Endothelial cell (in vitro differentiated cells): Measurements from ENCODE around the gene VGLL1. TPM values are rescaled to one million over a fixed set of nuclear protein-coding genes. Genes with fewer than 3 reads are reported as not detected.

Source experiments
- DNase-seq: peaks from one replicate; pipeline ENCODE4 v3.0.0; 2021; ENCODE audit warnings: low spot score
- H3K27ac Mint-ChIP-seq: one replicate; pipeline ENCODE4 v1.8.0; 2021; ENCODE audit warnings: mixed read lengths, inconsistent platforms; ENCODE audit not compliant: unreplicated experiment
- H3K27me3 Mint-ChIP-seq: one replicate; pipeline ENCODE4 v1.8.0; 2021; ENCODE audit warnings: mild to moderate bottlenecking, moderate library complexity, mixed read lengths, inconsistent platforms; ENCODE audit not compliant: unreplicated experiment
- H3K36me3 Mint-ChIP-seq: one replicate; pipeline ENCODE4 v1.8.0; 2021; ENCODE audit warnings: mild to moderate bottlenecking, low read depth, mixed read lengths, inconsistent platforms; ENCODE audit not compliant: unreplicated experiment
- H3K4me1 Mint-ChIP-seq: one replicate; pipeline ENCODE4 v1.8.0; 2021; ENCODE audit warnings: mild to moderate bottlenecking, mixed read lengths, inconsistent platforms; ENCODE audit not compliant: unreplicated experiment
- H3K4me3 Mint-ChIP-seq: one replicate; pipeline ENCODE4 v1.8.0; 2021; ENCODE audit warnings: mild to moderate bottlenecking, mixed read lengths, inconsistent platforms; ENCODE audit not compliant: unreplicated experiment
- H3K9me3 Mint-ChIP-seq: one replicate; pipeline ENCODE4 v1.8.0; 2021; ENCODE audit warnings: mixed read lengths, inconsistent platforms; ENCODE audit not compliant: unreplicated experiment
- total RNA-seq: library from RNA; stranded (reverse); fragmentation: NEBNext Ultra II Directional; extraction: Animal tissue kit (Norgen Biotek cat#: 25700); gene quantifications from one replicate; pipeline ENCODE4 v1.2.1, GENCODE V29; 2021; ENCODE audit not compliant: unreplicated experiment
- TF ChIP-seq, protein P1 (sequence below): fragments of 200-600 bp; sonication (generic); IDR thresholded peaks from one replicate; pipeline ENCODE4 v1.5.0; 2021; ENCODE audit warnings: antibody characterized with exemption; ENCODE audit not compliant: unreplicated experiment

VGLL1 gene
- total RNA-seq, 1 donor from 2014 or later: not detected

DNA sequence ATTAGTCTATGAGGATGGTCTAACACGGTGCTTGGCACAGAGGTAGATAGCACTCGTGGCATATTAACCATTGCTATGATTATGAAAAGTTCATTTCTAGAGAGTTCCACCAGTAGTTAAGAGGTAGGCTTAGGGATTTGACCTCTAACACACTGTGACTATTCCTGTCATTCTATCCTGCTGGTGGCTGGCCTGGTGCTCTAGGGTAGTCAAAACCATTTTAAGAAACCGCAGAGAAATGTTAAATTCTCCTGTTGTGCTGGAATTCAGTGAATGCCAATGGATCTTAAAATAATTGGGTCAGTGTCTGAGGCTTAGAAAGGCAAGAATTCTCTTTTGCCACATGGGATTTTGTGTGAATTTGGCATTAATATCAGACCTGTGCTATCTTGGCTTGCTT lies 53.9 kb downstream of the VGLL1 start:
- H3K4me1 Mint-ChIP-seq: no peaks in the 10 kb centered on the region
- H3K27me3 Mint-ChIP-seq: peaks cover 2% of the 10 kb centered on the region
- H3K27ac Mint-ChIP-seq: no peak overlapping the region
- H3K4me3 Mint-ChIP-seq: no peak overlapping the region
- no peaks in the 10 kb centered on the region for H3K9me3 Mint-ChIP-seq
- DNase-seq: no peak
- TF ChIP-seq, protein P1, sequence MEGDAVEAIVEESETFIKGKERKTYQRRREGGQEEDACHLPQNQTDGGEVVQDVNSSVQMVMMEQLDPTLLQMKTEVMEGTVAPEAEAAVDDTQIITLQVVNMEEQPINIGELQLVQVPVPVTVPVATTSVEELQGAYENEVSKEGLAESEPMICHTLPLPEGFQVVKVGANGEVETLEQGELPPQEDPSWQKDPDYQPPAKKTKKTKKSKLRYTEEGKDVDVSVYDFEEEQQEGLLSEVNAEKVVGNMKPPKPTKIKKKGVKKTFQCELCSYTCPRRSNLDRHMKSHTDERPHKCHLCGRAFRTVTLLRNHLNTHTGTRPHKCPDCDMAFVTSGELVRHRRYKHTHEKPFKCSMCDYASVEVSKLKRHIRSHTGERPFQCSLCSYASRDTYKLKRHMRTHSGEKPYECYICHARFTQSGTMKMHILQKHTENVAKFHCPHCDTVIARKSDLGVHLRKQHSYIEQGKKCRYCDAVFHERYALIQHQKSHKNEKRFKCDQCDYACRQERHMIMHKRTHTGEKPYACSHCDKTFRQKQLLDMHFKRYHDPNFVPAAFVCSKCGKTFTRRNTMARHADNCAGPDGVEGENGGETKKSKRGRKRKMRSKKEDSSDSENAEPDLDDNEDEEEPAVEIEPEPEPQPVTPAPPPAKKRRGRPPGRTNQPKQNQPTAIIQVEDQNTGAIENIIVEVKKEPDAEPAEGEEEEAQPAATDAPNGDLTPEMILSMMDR: no peak
- H3K36me3 Mint-ChIP-seq: no peaks in the 10 kb centered on the region

DNA sequence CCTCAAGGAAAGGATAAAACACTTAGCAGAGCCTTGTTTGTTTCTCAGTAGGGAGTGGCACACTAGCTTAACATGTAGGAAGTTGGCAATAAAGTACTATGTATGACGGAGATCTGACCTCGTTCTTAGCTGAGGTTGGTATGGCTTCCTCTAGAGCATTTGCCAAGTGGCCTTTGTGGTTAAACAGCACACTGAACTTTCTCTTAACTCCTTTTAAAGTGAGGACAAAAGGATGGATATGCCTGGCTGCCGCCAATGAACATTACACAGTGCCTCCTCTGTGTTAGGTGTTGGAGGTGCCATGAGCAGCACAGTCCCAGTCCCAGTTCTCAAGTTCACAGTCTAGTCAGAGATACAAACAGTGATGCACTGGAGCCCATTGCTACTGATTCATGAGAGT lies 54.4 kb downstream of the VGLL1 start:
- Mint-ChIP-seq H3K27me3 (peaks cover 1% of the 10 kb centered on the region), H3K4me1 (no peaks in the 10 kb centered on the region), H3K36me3 (no peaks in the 10 kb centered on the region), H3K9me3 (no peaks in the 10 kb centered on the region), H3K27ac (no peak overlapping the region), H3K4me3 (no peak overlapping the region)
- DNase-seq: no peak
- TF ChIP-seq, protein P1: no peak

DNA sequence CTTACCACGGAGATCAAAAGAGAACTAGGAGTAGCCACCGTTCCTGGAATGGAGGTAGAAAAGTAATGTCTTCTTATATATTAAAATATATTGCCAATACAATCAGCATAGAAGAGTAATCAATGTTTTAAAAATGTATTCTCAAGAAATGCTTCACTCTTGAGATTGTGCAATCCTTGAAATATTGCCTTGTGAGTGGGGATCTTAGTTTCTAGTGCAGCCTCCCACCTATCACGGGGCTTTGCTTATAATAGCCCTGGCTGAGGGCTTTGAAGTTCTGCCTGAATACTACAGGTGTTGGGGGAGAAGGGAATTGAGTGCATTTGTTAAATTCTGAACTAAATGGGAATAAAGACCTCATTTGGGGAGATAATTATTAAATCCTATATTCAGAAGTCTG lies 55.5 kb downstream of the VGLL1 start:
- no peak overlapping the region for H3K4me3 Mint-ChIP-seq
- DNase-seq: no peak

DNA sequence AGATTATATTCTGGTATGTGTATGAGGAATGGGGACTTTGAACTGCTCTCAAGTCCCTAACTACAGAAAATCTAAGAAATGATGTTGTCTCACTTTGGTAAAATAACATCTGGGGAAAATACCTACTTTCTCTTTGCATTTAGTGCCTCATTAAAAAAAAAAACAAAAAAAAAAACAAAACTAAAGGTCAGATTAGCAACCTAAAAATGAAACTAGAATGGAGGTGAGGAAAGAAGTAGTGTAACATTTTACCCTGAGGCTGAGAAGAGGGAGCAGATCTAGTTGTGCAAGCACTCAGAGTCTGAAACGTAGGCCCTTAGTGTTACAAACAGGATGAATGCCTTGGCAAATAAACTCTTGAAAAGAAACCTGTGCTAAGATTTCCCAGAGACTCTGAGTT lies 56.0 kb downstream of the VGLL1 start:
- DNase-seq: no peak
- no peaks in the 10 kb centered on the region for H3K9me3 Mint-ChIP-seq
- H3K36me3 Mint-ChIP-seq: no peaks in the 10 kb centered on the region
- no peaks in the 10 kb centered on the region for H3K27me3 Mint-ChIP-seq
- TF ChIP-seq, protein P1: no peak
- H3K4me1 Mint-ChIP-seq: no peaks in the 10 kb centered on the region
- H3K27ac Mint-ChIP-seq: no peak overlapping the region
- no peak overlapping the region for H3K4me3 Mint-ChIP-seq

More for the DNA sequence above, 55.5 kb downstream of the VGLL1 start:
- no peaks in the 10 kb centered on the region for H3K9me3 Mint-ChIP-seq
- TF ChIP-seq, protein P1: no peak
- H3K36me3 Mint-ChIP-seq: no peaks in the 10 kb centered on the region
- H3K27me3 Mint-ChIP-seq: no peaks in the 10 kb centered on the region
- H3K27ac Mint-ChIP-seq: no peak overlapping the region
- no peaks in the 10 kb centered on the region for H3K4me1 Mint-ChIP-seq

DNA sequence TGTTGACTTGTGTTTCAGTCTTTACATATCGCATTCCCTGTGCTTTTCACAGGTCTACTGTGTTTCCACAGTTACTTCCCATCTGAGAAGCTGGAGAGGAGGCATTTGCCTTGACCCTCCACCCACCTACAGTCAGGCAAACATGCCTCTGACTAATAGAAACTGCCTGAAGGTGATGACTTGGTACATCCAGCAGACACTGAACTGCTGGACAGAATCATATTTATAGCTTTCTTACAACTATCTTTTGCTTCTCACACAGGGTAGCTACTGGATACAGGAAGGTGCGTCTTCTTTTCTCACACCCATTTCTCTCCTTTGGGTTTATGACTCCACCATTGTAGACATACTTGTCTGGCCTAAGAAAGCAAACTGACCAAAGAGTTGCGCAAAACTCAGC lies 58.0 kb downstream of the VGLL1 start:
- Mint-ChIP-seq H3K4me1 (no peaks in the 10 kb centered on the region), H3K36me3 (no peaks in the 10 kb centered on the region), H3K27ac (no peak overlapping the region), H3K27me3 (no peaks in the 10 kb centered on the region), H3K4me3 (no peak overlapping the region), H3K9me3 (no peaks in the 10 kb centered on the region)
- TF ChIP-seq, protein P1: no peak
- DNase-seq: no peak
